OCI-LY3 (cell line): Measurements from ENCODE around the gene DRAP1.

Experiments used
- EZH2phosphoT487 ChIP-seq: fragments of 200-600 bp; shearing (Covaris generic); IDR thresholded peaks from 2 replicates; pipeline ENCODE4 v1.6.1; 2018; ENCODE audit warnings: antibody characterized with exemption, mixed run types, low read depth
- TF ChIP-seq, protein P1 (sequence below): fragments of 200-600, 300-600 bp; sonication (generic); IDR thresholded peaks from 2 replicates; pipeline ENCODE4 v1.5.1; 2014; ENCODE audit warnings: antibody characterized with exemption, low read length, low read depth

DNA sequence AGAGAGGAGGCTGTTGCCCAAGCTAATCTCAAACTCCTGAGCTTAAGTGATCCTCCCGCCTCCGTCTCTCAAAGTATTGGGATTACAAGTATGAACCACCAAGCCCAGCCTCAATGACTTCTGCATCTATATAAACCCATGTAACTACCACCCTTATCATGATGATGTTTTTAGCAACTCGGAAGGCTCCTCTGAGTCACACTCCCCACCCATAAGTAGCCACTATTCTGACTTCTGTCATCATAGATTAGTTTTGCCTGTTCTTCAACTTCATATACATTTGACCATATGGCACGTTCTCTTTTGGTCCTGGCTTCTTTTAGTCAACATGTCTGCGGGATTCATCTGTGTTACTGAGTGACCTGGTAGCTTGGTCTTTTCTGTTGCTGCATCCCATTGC, 12.6 kb upstream of the DRAP1 start:
- TF ChIP-seq, protein P1, sequence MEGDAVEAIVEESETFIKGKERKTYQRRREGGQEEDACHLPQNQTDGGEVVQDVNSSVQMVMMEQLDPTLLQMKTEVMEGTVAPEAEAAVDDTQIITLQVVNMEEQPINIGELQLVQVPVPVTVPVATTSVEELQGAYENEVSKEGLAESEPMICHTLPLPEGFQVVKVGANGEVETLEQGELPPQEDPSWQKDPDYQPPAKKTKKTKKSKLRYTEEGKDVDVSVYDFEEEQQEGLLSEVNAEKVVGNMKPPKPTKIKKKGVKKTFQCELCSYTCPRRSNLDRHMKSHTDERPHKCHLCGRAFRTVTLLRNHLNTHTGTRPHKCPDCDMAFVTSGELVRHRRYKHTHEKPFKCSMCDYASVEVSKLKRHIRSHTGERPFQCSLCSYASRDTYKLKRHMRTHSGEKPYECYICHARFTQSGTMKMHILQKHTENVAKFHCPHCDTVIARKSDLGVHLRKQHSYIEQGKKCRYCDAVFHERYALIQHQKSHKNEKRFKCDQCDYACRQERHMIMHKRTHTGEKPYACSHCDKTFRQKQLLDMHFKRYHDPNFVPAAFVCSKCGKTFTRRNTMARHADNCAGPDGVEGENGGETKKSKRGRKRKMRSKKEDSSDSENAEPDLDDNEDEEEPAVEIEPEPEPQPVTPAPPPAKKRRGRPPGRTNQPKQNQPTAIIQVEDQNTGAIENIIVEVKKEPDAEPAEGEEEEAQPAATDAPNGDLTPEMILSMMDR = no peak
- no peak for TF ChIP-seq EZH2phosphoT487
